Caco-2 (cell line): ENCODE measurements around the gene GPA33. TPM values are rescaled to one million over a fixed set of nuclear protein-coding genes. Genes with fewer than 3 reads are reported as not detected.

Experiments
- BruUV-seq: library from RNA; stranded (reverse); fragments of 400-500 nt; replicated peaks from 2 replicates; lab custom pipeline; 2021; lab: Mats Ljungman, UMichigan
- CTCF ChIA-PET: fragments of 300-600 bp; sonication (Branson Sonifier 250); formaldehyde crosslinking; loops from one replicate; lab custom pipeline; 2022; ENCODE audit warnings: antibody characterized with exemption; lab: Charles Lee
- POLR2A ChIA-PET: fragments of 300-600 bp; sonication (Branson Sonifier 250); formaldehyde crosslinking; loops from one replicate; lab custom pipeline; 2022; ENCODE audit warnings: antibody characterized with exemption; lab: Charles Lee
- DNase-seq, 2 experiments: peaks; one replicate each; pipeline versions ENCODE4 v3.0.0 to v3.0.0-alpha.2; 2020 to 2022
- H3K27me3 ChIP-seq: replicated peaks from 2 replicates; pipeline ENCODE4 v1.6.0; 2011; ENCODE audit warnings: low read length; ENCODE audit not compliant: control insufficient read depth, insufficient read depth
- H3K36me3 ChIP-seq: 2 replicates; pipeline ENCODE4 v1.5.1; 2011; ENCODE audit warnings: low read length; ENCODE audit not compliant: control insufficient read depth, insufficient read depth
- H3K4me1 ChIP-seq: fragments of 250-450 bp; sonication (Bioruptor Pico); 2 replicates; pipeline ENCODE4 v1.5.1; 2020; ENCODE audit warnings: mild to moderate bottlenecking
- H3K4me3 ChIP-seq: 2 replicates; pipeline ENCODE4 v1.5.1; 2011; ENCODE audit warnings: low read depth, mild to moderate bottlenecking, control low read depth, low read length
- H3K9me3 ChIP-seq: fragments of 250-450 bp; sonication (Bioruptor Pico); 2 replicates; pipeline ENCODE4 v1.5.1; 2020; ENCODE audit warnings: mild to moderate bottlenecking, moderate library complexity
- H3K27ac Mint-ChIP-seq: one replicate; pipeline ENCODE4 v1.8.0; 2022; ENCODE audit warnings: mixed read lengths; ENCODE audit not compliant: unreplicated experiment
- H3K27me3 Mint-ChIP-seq: one replicate; pipeline ENCODE4 v1.8.0; 2022; ENCODE audit warnings: mixed read lengths; ENCODE audit not compliant: insufficient read depth, unreplicated experiment
- H3K36me3 Mint-ChIP-seq: one replicate; pipeline ENCODE4 v1.8.0; 2022; ENCODE audit warnings: mild to moderate bottlenecking, mixed read lengths; ENCODE audit not compliant: insufficient read depth, unreplicated experiment
- H3K4me1 Mint-ChIP-seq: one replicate; pipeline ENCODE4 v1.8.0; 2022; ENCODE audit warnings: low read depth, mixed read lengths; ENCODE audit not compliant: unreplicated experiment
- H3K4me3 Mint-ChIP-seq: one replicate; pipeline ENCODE4 v1.8.0; 2022; ENCODE audit warnings: mild to moderate bottlenecking, moderate library complexity, mixed read lengths; ENCODE audit not compliant: unreplicated experiment
- H3K9me3 Mint-ChIP-seq: one replicate; pipeline ENCODE4 v1.8.0; 2022; ENCODE audit warnings: mixed read lengths; ENCODE audit not compliant: unreplicated experiment
- CTCF ChIP-seq, 2 experiments: fragments of 200-600 bp in 1 of 2; IDR thresholded peaks; 1 replicate in 1 of 2; 2 replicates in 1 of 2; pipeline versions ENCODE4 v1.5.1 to v1.8.0; 2011 to 2022; ENCODE audit warnings: antibody characterized with exemption in 1 of 2, control low read depth in 1 of 2, inconsistent platforms in 1 of 2, low read depth in 1 of 2, low read length in 1 of 2, mild to moderate bottlenecking in 1 of 2, moderate library complexity in 1 of 2; ENCODE audit not compliant: insufficient read depth in 1 of 2, severe bottlenecking in 1 of 2, unreplicated experiment in 1 of 2
- intact Hi-C: fragments of 100-400 bp; cut with micrococcal nuclease; formaldehyde crosslinking; loops from one replicate; pipeline ENCODE4 v1.10.0; 2022; ENCODE audit not compliant: unreplicated experiment
- total RNA-seq: library from RNA; stranded (reverse); gene quantifications from 2 replicates; pipeline ENCODE4 v1.2.3, GENCODE V29; 2022

Gene GPA33
- total RNA-seq, 1 experiment from 2014 or later = not detected

DNA sequence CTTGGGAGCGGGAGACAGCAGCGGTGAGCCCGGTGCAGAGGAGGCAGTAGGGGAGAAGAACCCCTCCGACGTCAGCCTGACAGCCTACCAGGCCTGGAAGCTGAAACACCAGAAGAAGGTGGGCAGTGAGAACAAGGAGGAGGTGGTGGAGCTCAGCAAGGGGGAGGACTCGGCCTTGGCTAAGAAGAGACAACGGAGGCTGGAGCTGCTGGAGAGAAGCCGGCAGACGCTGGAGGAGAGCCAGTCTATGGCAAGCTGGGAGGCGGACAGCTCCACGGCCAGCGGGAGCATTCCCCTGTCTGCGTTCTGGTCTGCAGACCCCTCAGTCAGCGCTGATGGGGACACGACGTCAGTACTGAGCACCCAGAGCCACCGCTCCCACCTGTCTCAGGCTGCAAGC, 36.6 kb upstream of the GPA33 start:
- H3K4me1 Mint-ChIP-seq = peaks cover 7% of the 10 kb centered on the region
- no peaks in the 10 kb centered on the region for H3K36me3 Mint-ChIP-seq
- intact Hi-C loops = no loop called here
- no peaks in the 10 kb centered on the region for H3K9me3 ChIP-seq
- no TSS peak for BruUV-seq
- TF ChIP-seq CTCF (IDR thresholded peaks at IDR 0.05; ENCODE audit: insufficient read depth in 1 of 2, low read depth in 1 of 2, low read length in 1 of 2, severe bottlenecking in 1 of 2, unreplicated experiment in 1 of 2) = no peak
- POLR2A ChIA-PET = no interaction called here
- H3K4me3 ChIP-seq = no peak overlapping the region
- no peaks in the 10 kb centered on the region for H3K27me3 ChIP-seq
- no peaks in the 10 kb centered on the region for H3K4me1 ChIP-seq
- no peak for DNase-seq
- CTCF ChIA-PET = no interaction called here
- H3K27me3 Mint-ChIP-seq = peaks cover 28% of the 10 kb centered on the region
- H3K27ac Mint-ChIP-seq = no peak overlapping the region
- H3K9me3 Mint-ChIP-seq = no peaks in the 10 kb centered on the region
- H3K36me3 ChIP-seq = no peaks in the 10 kb centered on the region
- H3K4me3 Mint-ChIP-seq = no peak overlapping the region

- Mint-ChIP-seq H3K27ac (no peak overlapping the region), H3K4me1 (peaks cover 7% of the 10 kb centered on the region), H3K36me3 (no peaks in the 10 kb centered on the region), H3K9me3 (no peaks in the 10 kb centered on the region), H3K4me3 (no peak overlapping the region), H3K27me3 (peaks cover 28% of the 10 kb centered on the region)
- Histone ChIP-seq H3K27me3 (no peaks in the 10 kb centered on the region), H3K4me1 (no peaks in the 10 kb centered on the region), H3K36me3 (no peaks in the 10 kb centered on the region), H3K4me3 (no peak overlapping the region), H3K9me3 (no peaks in the 10 kb centered on the region)
- intact Hi-C loops = no loop called here
- DNase-seq = no peak
- BruUV-seq = no TSS peak
- CTCF ChIA-PET = no interaction called here
- POLR2A ChIA-PET = no interaction called here
- TF ChIP-seq CTCF (IDR thresholded peaks at IDR 0.05; ENCODE audit: insufficient read depth in 1 of 2, low read depth in 1 of 2, low read length in 1 of 2, severe bottlenecking in 1 of 2, unreplicated experiment in 1 of 2) = no peak
Observed at GRCh38 chr1:167126317-167126716, 36.1 kb upstream of the GPA33 start.

DNA sequence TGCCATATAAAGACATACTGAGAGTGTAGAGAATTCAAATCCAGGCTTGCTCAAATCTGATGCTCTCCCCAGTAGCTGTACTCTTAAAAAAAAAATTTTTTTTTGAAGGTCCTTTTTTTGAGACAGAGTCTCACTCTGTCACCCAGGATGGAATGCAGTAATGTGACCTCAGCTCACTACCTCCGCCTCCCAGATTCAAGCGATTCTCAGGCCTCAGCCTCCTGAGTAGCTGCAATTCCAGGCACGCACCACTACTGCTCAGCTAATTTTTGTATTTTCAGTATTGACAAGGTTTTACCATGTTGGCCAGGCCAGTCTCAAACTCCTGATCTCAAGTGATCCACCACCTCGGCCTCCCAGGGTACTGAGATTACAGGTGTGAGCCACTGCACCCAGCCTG, 32.4 kb upstream of the GPA33 start:
- H3K27me3 ChIP-seq = no peaks in the 10 kb centered on the region
- H3K4me1 ChIP-seq = no peaks in the 10 kb centered on the region
- H3K27ac Mint-ChIP-seq = no peak overlapping the region
- H3K4me3 Mint-ChIP-seq = no peak overlapping the region
- intact Hi-C loops = loop anchor here (5.0 kb wide), 1 partner anchor 100 kb away; the partner anchor contains the start of gene POU2F1
- ChIA-PET CTCF (interaction anchor here (0.6 to 0.8 kb wide), 2 partner anchors 97 to 148 kb away, joined by 4 to 5 read pairs; no protein-coding TSS in a partner anchor), POLR2A (no interaction called here)
- H3K4me1 Mint-ChIP-seq = peaks cover 13% of the 10 kb centered on the region
- BruUV-seq = no TSS peak
- H3K4me3 ChIP-seq = no peak overlapping the region
- H3K9me3 Mint-ChIP-seq = no peaks in the 10 kb centered on the region
- H3K36me3 ChIP-seq = no peaks in the 10 kb centered on the region
- DNase-seq = no peak
- no peaks in the 10 kb centered on the region for H3K9me3 ChIP-seq
- TF ChIP-seq CTCF (IDR thresholded peaks at IDR 0.05; ENCODE audit: insufficient read depth in 1 of 2, low read depth in 1 of 2, low read length in 1 of 2, severe bottlenecking in 1 of 2, unreplicated experiment in 1 of 2) = no peak
- H3K36me3 Mint-ChIP-seq = no peaks in the 10 kb centered on the region
- H3K27me3 Mint-ChIP-seq = peaks cover 16% of the 10 kb centered on the region
